Calu3 (cell line): Measurements from ENCODE around the gene CEP68. TPM values are rescaled to one million over a fixed set of nuclear protein-coding genes. Genes with fewer than 3 reads are reported as not detected.

Source experiments
- BruUV-seq: library from RNA; stranded (reverse); fragments of 400-500 nt; replicated peaks from 2 replicates; lab custom pipeline; 2021; lab: Mats Ljungman, UMichigan
- CTCF ChIA-PET: fragments of 300-600 bp; sonication (Branson Sonifier 250); formaldehyde crosslinking; loops from one replicate; lab custom pipeline; 2022; ENCODE audit warnings: antibody characterized with exemption; lab: Charles Lee
- DNase-seq: peaks from one replicate; pipeline ENCODE4 v3.0.0; 2022
- H3K27ac Mint-ChIP-seq: one replicate; pipeline ENCODE4 v1.8.0; 2022; ENCODE audit warnings: mixed read lengths; ENCODE audit not compliant: unreplicated experiment
- H3K27me3 Mint-ChIP-seq: one replicate; pipeline ENCODE4 v1.8.0; 2022; ENCODE audit warnings: mixed read lengths; ENCODE audit not compliant: unreplicated experiment
- H3K36me3 Mint-ChIP-seq: one replicate; pipeline ENCODE4 v1.8.0; 2022; ENCODE audit warnings: mild to moderate bottlenecking, moderate library complexity, mixed read lengths; ENCODE audit not compliant: insufficient read depth, unreplicated experiment
- H3K4me1 Mint-ChIP-seq: one replicate; pipeline ENCODE4 v1.8.0; 2022; ENCODE audit warnings: mild to moderate bottlenecking, low read depth, mixed read lengths; ENCODE audit not compliant: unreplicated experiment
- H3K4me3 Mint-ChIP-seq: one replicate; pipeline ENCODE4 v1.8.0; 2022; ENCODE audit warnings: mild to moderate bottlenecking, low read depth, moderate library complexity, mixed read lengths; ENCODE audit not compliant: unreplicated experiment
- H3K9me3 Mint-ChIP-seq: one replicate; pipeline ENCODE4 v1.8.0; 2022; ENCODE audit warnings: low read depth, mixed read lengths; ENCODE audit not compliant: unreplicated experiment
- intact Hi-C: fragments of 100-400 bp; cut with micrococcal nuclease; formaldehyde crosslinking; loops from one replicate; pipeline ENCODE4 v1.10.0; 2022; ENCODE audit not compliant: unreplicated experiment
- total RNA-seq: library from RNA; stranded (reverse); gene quantifications from 2 replicates; pipeline ENCODE4 v1.2.3, GENCODE V29; 2022
- TF ChIP-seq, protein P1 (sequence below): fragments of 200-600 bp; IDR thresholded peaks from one replicate; pipeline ENCODE4 v1.8.0; 2022; ENCODE audit warnings: antibody characterized with exemption; ENCODE audit not compliant: unreplicated experiment

CEP68 gene
- total RNA-seq, 1 experiment from 2014 or later = 9.6 TPM

DNA sequence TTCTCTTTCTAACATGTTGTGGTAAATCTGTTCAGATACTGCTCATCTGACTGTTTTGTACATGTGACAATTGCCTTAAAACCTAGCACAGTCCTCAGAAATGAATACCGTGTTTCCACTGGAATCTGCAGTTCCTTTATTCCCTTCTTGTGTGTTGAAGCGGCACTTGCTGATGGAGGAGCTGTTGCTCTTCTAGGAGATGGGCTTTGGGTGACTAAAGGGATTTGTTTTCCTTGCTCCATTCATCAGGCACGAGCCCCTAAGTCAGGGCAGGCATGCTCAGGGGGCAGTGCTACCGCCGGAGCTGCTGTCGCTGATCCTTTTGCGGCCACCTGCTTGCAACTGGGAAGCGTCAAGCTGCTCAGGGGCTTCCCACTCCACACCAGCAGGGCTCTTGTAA, 32.5 kb upstream of the CEP68 start:
- TF ChIP-seq, protein P1, sequence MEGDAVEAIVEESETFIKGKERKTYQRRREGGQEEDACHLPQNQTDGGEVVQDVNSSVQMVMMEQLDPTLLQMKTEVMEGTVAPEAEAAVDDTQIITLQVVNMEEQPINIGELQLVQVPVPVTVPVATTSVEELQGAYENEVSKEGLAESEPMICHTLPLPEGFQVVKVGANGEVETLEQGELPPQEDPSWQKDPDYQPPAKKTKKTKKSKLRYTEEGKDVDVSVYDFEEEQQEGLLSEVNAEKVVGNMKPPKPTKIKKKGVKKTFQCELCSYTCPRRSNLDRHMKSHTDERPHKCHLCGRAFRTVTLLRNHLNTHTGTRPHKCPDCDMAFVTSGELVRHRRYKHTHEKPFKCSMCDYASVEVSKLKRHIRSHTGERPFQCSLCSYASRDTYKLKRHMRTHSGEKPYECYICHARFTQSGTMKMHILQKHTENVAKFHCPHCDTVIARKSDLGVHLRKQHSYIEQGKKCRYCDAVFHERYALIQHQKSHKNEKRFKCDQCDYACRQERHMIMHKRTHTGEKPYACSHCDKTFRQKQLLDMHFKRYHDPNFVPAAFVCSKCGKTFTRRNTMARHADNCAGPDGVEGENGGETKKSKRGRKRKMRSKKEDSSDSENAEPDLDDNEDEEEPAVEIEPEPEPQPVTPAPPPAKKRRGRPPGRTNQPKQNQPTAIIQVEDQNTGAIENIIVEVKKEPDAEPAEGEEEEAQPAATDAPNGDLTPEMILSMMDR = no peak

DNA sequence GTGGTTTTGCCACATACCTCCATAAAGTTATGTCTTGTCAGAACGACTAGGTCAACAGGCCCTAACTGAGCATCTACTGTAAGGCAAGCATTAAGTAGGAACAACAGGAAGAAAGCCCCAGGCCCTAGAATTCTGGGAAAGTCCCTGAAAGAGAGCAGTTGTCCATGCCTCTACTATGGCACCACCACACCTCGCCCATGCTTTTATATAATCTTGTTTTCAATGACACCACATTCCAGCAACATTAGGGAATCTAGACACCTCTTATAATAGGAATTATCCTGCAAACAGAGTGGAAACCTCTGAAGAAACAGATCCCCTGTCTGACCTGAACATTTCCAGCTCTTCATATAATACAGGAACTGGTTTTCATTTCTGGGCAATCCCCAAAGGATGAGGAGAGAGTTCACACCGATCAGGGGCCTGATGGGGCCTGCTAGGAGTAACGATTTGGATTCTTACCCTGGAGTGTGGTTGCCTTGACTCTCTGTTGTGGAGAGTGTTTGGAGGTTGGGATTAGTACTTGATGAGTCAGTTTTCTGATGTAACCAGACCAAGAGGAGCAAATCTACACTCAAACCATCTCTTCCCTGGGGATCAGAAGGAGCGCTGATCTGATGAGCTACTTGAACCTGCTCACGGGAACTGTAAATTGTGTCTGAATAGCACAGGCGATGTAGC, 31.9 kb upstream of the CEP68 start:
- H3K36me3 Mint-ChIP-seq = peaks cover 4% of the 10 kb centered on the region
- peaks cover 8% of the 10 kb centered on the region for H3K4me1 Mint-ChIP-seq
- CTCF ChIA-PET = no interaction called here
- no peak overlapping the region for H3K4me3 Mint-ChIP-seq
- intact Hi-C loops = no loop called here
- H3K27me3 Mint-ChIP-seq = no peaks in the 10 kb centered on the region
- no peaks in the 10 kb centered on the region for H3K9me3 Mint-ChIP-seq
- BruUV-seq = no TSS peak
- no peak overlapping the region for H3K27ac Mint-ChIP-seq
- TF ChIP-seq, protein P1 = no peak
- no peak for DNase-seq

More for the DNA sequence above, 32.5 kb upstream of the CEP68 start:
- CTCF ChIA-PET = no interaction called here
- H3K4me3 Mint-ChIP-seq = no peak overlapping the region
- no peaks in the 10 kb centered on the region for H3K9me3 Mint-ChIP-seq
- no TSS peak for BruUV-seq
- peaks cover 4% of the 10 kb centered on the region for H3K36me3 Mint-ChIP-seq
- intact Hi-C loops = no loop called here
- H3K4me1 Mint-ChIP-seq = peaks cover 8% of the 10 kb centered on the region
- H3K27me3 Mint-ChIP-seq = no peaks in the 10 kb centered on the region
- DNase-seq = no peak
- no peak overlapping the region for H3K27ac Mint-ChIP-seq

DNA sequence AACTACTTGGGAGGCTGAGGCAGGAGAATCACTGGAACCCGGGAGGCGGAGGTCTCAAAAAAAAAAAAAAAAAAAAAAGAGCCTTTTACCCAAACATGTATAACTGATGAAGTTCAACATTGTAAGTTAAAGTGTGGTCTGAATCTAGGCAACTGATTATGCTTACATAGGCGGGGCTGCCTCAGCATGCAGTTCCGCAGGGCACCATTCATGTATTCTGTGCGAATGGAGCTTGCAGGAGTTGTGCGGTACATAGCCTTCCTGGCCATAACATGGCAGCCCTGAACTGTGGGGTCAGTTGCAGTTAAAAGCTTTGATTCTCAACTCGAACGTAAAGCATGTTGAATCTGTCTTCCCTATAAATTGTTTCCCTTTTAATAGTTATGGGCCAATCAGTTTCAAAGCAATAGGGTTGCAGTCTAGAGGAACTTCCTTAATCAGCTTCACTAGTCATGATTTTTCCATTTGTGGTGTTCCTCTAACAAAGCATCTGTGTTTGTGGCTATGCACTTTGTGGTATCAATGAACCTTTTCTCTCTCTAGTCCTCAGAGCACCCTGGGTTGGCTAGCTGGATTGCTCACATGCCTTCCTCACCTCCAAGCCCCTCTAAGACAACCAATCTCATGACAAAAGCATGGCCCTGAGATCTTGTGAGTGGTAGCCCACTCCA, 30.6 kb upstream of the CEP68 start:
- peaks cover 4% of the 10 kb centered on the region for H3K36me3 Mint-ChIP-seq
- no TSS peak for BruUV-seq
- peaks cover 8% of the 10 kb centered on the region for H3K4me1 Mint-ChIP-seq
- no peaks in the 10 kb centered on the region for H3K27me3 Mint-ChIP-seq
- DNase-seq = no peak
- no peak overlapping the region for H3K27ac Mint-ChIP-seq
- intact Hi-C loops = no loop called here
- TF ChIP-seq, protein P1 = no peak
- CTCF ChIA-PET = no interaction called here
- no peaks in the 10 kb centered on the region for H3K9me3 Mint-ChIP-seq
- no peak overlapping the region for H3K4me3 Mint-ChIP-seq

DNA sequence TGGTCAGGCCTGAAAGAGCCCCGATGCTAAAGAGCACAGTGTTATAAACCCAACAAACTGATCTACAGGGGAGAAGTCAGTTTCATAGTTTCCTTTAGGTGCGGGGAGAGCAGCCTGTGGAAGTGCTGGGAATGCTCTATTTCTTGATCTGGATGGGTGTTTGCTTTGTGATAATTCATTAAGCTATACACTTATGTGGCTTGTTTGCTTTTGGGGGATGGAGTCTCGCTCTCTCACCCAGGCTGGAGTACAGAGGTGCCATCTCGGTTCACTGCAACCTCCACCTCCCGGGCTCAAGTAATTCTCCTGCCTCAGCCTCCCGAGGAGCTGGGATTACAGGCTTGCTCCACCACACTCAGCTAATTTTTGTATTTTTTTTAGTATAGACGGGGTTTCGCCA, 30.1 kb upstream of the CEP68 start:
- no peak overlapping the region for H3K27ac Mint-ChIP-seq
- H3K9me3 Mint-ChIP-seq = no peaks in the 10 kb centered on the region
- CTCF ChIA-PET = no interaction called here
- H3K36me3 Mint-ChIP-seq = peaks cover 4% of the 10 kb centered on the region
- intact Hi-C loops = no loop called here
- no TSS peak for BruUV-seq
- H3K27me3 Mint-ChIP-seq = no peaks in the 10 kb centered on the region
- no peak for DNase-seq
- peaks cover 10% of the 10 kb centered on the region for H3K4me1 Mint-ChIP-seq
- no peak overlapping the region for H3K4me3 Mint-ChIP-seq
- TF ChIP-seq, protein P1 = no peak
